PC-9 (cell line): Measurements from ENCODE around the gene ATG16L1. TPM values are rescaled to one million over a fixed set of nuclear protein-coding genes. Genes with fewer than 3 reads are reported as not detected.

Experiments
- Bru-seq: library from RNA; stranded (reverse); fragments of 400-500 nt; gene quantifications from one replicate; lab custom pipeline; 2021; lab: Mats Ljungman, UMichigan
- BruChase-seq, 2 experiments: library from RNA; stranded (reverse); fragments of 400-500 nt; gene quantifications; one replicate each; lab custom pipeline; 2021; lab: Mats Ljungman, UMichigan
- BruUV-seq: library from RNA; stranded (reverse); fragments of 400-500 nt; replicated peaks from 2 replicates; lab custom pipeline; 2021; lab: Mats Ljungman, UMichigan
- CTCF ChIA-PET: fragments of 300-600 bp; sonication (Branson Sonifier 250); formaldehyde crosslinking; loops from one replicate; lab custom pipeline; 2022; ENCODE audit warnings: antibody characterized with exemption; lab: Charles Lee
- POLR2A ChIA-PET: fragments of 300-600 bp; sonication (Branson Sonifier 250); formaldehyde crosslinking; loops from one replicate; lab custom pipeline; 2022; ENCODE audit warnings: antibody characterized with exemption; ENCODE audit not compliant: unreplicated experiment; lab: Charles Lee
- DNase-seq, 2 experiments: peaks; one replicate each; pipeline versions ENCODE4 v3.0.0 to v3.0.0-alpha.2; 2015 to 2022; ENCODE audit warnings: mixed read lengths in 1 of 2
- H2AFZ ChIP-seq: fragments of 200-600 bp; sonication (generic); 2 replicates; pipeline ENCODE4 v1.8.1; 2017; ENCODE audit warnings: antibody characterized with exemption
- H3F3A ChIP-seq: fragments of 200-600 bp; sonication (generic); 2 replicates; pipeline ENCODE4 v1.8.1; 2017; ENCODE audit warnings: antibody characterized with exemption, mild to moderate bottlenecking, low read depth; ENCODE audit not compliant: insufficient read depth
- H3K27ac ChIP-seq: fragments of 200-600 bp; sonication (generic); 2 replicates; pipeline ENCODE4 v1.6.1; 2016; ENCODE audit warnings: mixed run types
- H3K27me3 ChIP-seq: fragments of 200-600 bp; sonication (generic); 2 replicates; pipeline ENCODE4 v1.6.1; 2016; ENCODE audit warnings: low read depth, mixed run types; ENCODE audit not compliant: insufficient read depth
- H3K36me3 ChIP-seq: fragments of 200-600 bp; sonication (generic); 2 replicates; pipeline ENCODE4 v1.6.1; 2016; ENCODE audit warnings: low read depth, mixed run types
- H3K4me1 ChIP-seq: fragments of 200-600 bp; sonication (generic); replicated peaks from 2 replicates; pipeline ENCODE4 v1.6.1; 2016; ENCODE audit warnings: mixed run types; ENCODE audit not compliant: insufficient read depth
- H3K4me2 ChIP-seq: fragments of 200-600 bp; sonication (generic); 2 replicates; pipeline ENCODE4 v1.6.1; 2017; ENCODE audit warnings: mixed run types
- H3K4me3 ChIP-seq: fragments of 200-600 bp; sonication (generic); 2 replicates; pipeline ENCODE4 v1.6.1; 2016; ENCODE audit warnings: mixed run types
- H3K79me2 ChIP-seq: fragments of 200-600 bp; sonication (generic); 2 replicates; pipeline ENCODE4 v1.6.1; 2017; ENCODE audit warnings: low read depth, mixed run types
- H3K9me2 ChIP-seq: fragments of 200-600 bp; sonication (generic); 2 replicates; pipeline ENCODE4 v1.8.1; 2017; ENCODE audit warnings: mild to moderate bottlenecking; ENCODE audit not compliant: insufficient read depth
- H3K9me3 ChIP-seq: fragments of 200-600 bp; sonication (generic); 2 replicates; pipeline ENCODE4 v1.8.1; 2016; ENCODE audit warnings: low read depth; ENCODE audit not compliant: insufficient read depth
- H4K20me1 ChIP-seq: fragments of 200-600 bp; sonication (generic); 2 replicates; pipeline ENCODE4 v1.8.1; 2017; ENCODE audit not compliant: insufficient read depth
- CTCF ChIP-seq: fragments of 200-600 bp; sonication (generic); conservative IDR thresholded peaks from 2 replicates; pipeline ENCODE4 v1.6.1; 2017; ENCODE audit warnings: mixed run types, antibody characterized with exemption, mild to moderate bottlenecking, moderate library complexity
- EZH2 ChIP-seq: fragments of 200-600 bp; sonication (generic); IDR thresholded peaks from 2 replicates; pipeline ENCODE4 v1.8.0; 2017; ENCODE audit warnings: antibody characterized with exemption, low read depth
- intact Hi-C: fragments of 100-400 bp; cut with micrococcal nuclease; formaldehyde crosslinking; loops from one replicate; pipeline ENCODE4 v1.10.0; 2022; ENCODE audit not compliant: unreplicated experiment
- long read RNA-seq: library from polyadenylated mRNA; stranded (forward); transcript quantifications from one replicate; pipeline ENCODE4 v2.0.0, GENCODE V29; 2022
- total RNA-seq: library from RNA; stranded (reverse); gene quantifications from 2 replicates; pipeline ENCODE4 v1.2.3, GENCODE V29; 2021

Gene ATG16L1
- total RNA-seq (55.7 and 63.9 TPM in 2 replicates), Bru-seq, nascent RNA (percentile 95 among the genes with signal in this experiment), BruChase-seq, experiment 1, labeled RNA remaining after a 2-hour chase (percentile 90 among the genes with signal in this experiment), BruChase-seq, experiment 2, labeled RNA remaining after a 6-hour chase (percentile 86 among the genes with signal in this experiment)
- long read RNA-seq, transcript ATG16L1-205 (17 exons, 3,213 nt): major isoform, 25 of 57 reads
- long read RNA-seq, transcript ATG16L1-203 (18 exons, 3,405 nt): minor isoform, 10 of 57 reads
- long read RNA-seq, partial matches to known transcripts: 4 of 57 reads
- long read RNA-seq, other reads (novel, unspliced or antisense): 17 of 57 reads

GRCh38 chr2:233251306-233252116 is at the start of gene ATG16L1:
Gene ATG16L1 (plus strand): TSS chr2:233251673. CDS start chr2:233251828, 155 bp downstream.
- Histone ChIP-seq H3K4me3 (peak within 1 kb of the TSS; percentile 94), H4K20me1 (peaks cover 23% of the 10 kb centered on the region; the same call in 1 of the 2 replicates), H3K9me2 (no peaks in the 10 kb centered on the region), H3K4me2 (peak within 1 kb of the TSS; percentile 79), H3K36me3 (peaks cover 23% of the 10 kb centered on the region), H3K27ac (peak within 1 kb of the TSS; percentile 62), H3K79me2 (peaks cover 50% of the 10 kb centered on the region), H3K27me3 (no peaks in the 10 kb centered on the region), H2AFZ (peak within 1 kb of the TSS; percentile 80), H3K4me1 (peaks cover 58% of the 10 kb centered on the region), H3F3A (peaks cover 42% of the 10 kb centered on the region), H3K9me3 (no peaks in the 10 kb centered on the region)
- TF ChIP-seq EZH2 (no peak), CTCF (peak; percentile 94)
- POLR2A ChIA-PET: interaction anchor here (0.6 to 1.0 kb wide), 4 partner anchors 9 to 394 kb away, joined by 3 to 4 read pairs (median 4); no protein-coding TSS in a partner anchor
- CTCF ChIA-PET: interaction anchor here (0.5 to 1.5 kb wide), 9 partner anchors 202 to 581 kb away, joined by 3 to 7 read pairs (median 4); no protein-coding TSS in a partner anchor
- intact Hi-C loops: loop anchor here (1.0 to 5.0 kb wide), 11 partner anchors 85 to 699 kb away; partner anchors contain the start of genes DGKD, EIF4E2, TIGD1 and UGT1A6
- peak; percentile 96 to 99 for DNase-seq
- no TSS peak for BruUV-seq

GRCh38 chr2:233202531-233202944 is 48.9 kb upstream of the ATG16L1 start:
- no peak overlapping the region for H3K27ac ChIP-seq
- intact Hi-C loops: no loop called here
- H3K36me3 ChIP-seq: no peaks in the 10 kb centered on the region
- no TSS peak for BruUV-seq
- DNase-seq: no peak
- H3K27me3 ChIP-seq: no peaks in the 10 kb centered on the region
- H3F3A ChIP-seq: no peaks in the 10 kb centered on the region; the same call in 1 of the 2 replicates
- no peaks in the 10 kb centered on the region for H3K79me2 ChIP-seq
- no peak overlapping the region for H2AFZ ChIP-seq
- no peaks in the 10 kb centered on the region for H3K9me2 ChIP-seq
- TF ChIP-seq EZH2: no peak
- TF ChIP-seq CTCF: no peak
- ChIA-PET POLR2A (no interaction called here), CTCF (no interaction called here)
- no peak overlapping the region for H3K4me3 ChIP-seq
- H4K20me1 ChIP-seq: no peaks in the 10 kb centered on the region
- peaks cover 6% of the 10 kb centered on the region for H3K4me1 ChIP-seq
- H3K9me3 ChIP-seq: no peaks in the 10 kb centered on the region
- no peak overlapping the region for H3K4me2 ChIP-seq

- intact Hi-C loops: no loop called here
- BruUV-seq: no TSS peak
- H3K36me3 ChIP-seq: no peaks in the 10 kb centered on the region
- H3K79me2 ChIP-seq: no peaks in the 10 kb centered on the region
- no peaks in the 10 kb centered on the region for H4K20me1 ChIP-seq
- no peak overlapping the region for H3K4me2 ChIP-seq
- no peaks in the 10 kb centered on the region for H3K9me2 ChIP-seq
- peaks cover 12% of the 10 kb centered on the region for H3K4me1 ChIP-seq
- ChIA-PET CTCF (no interaction called here), POLR2A (no interaction called here)
- no peak overlapping the region for H2AFZ ChIP-seq
- H3F3A ChIP-seq: peaks cover 3% of the 10 kb centered on the region; the same call in 1 of the 2 replicates
- no peaks in the 10 kb centered on the region for H3K9me3 ChIP-seq
- no peak overlapping the region for H3K4me3 ChIP-seq
- no peak for DNase-seq
- H3K27me3 ChIP-seq: no peaks in the 10 kb centered on the region
- no peak overlapping the region for H3K27ac ChIP-seq
- no peak for TF ChIP-seq EZH2
- TF ChIP-seq CTCF: no peak
Measured at GRCh38 chr2:233203060-233203459, 48.4 kb upstream of the ATG16L1 start.
